K562 (cell line): ENCODE measurements around the gene PPP1R37. TPM values are rescaled to one million over a fixed set of nuclear protein-coding genes. Genes with fewer than 3 reads are reported as not detected.

Source experiments
- ATAC-seq: fragments of 200-7000 bp; cut with Tn5 transposase; 3 replicates; pipeline ENCODE4 v1.9.1; 2020; ENCODE audit warnings: moderate library complexity
- BruUV-seq: library from RNA; stranded (reverse); fragments of 400-500 nt; replicated peaks from 2 replicates; lab custom pipeline; 2021; lab: Mats Ljungman, UMichigan
- CTCF ChIA-PET: fragments of 300-600 bp; formaldehyde crosslinking; extraction: SDS; loops from one replicate; lab custom pipeline; 2021; ENCODE audit warnings: low intra/inter-chr PET ratio; lab: Yijun Ruan, JAX
- POLR2A ChIA-PET: fragments of 300-600, 350-650 bp; sonication (Branson Sonifier 250); formaldehyde crosslinking; extraction: SDS; loops from one replicate; lab custom pipeline; 2021; ENCODE audit warnings: antibody characterized with exemption, inconsistent platforms; lab: Yijun Ruan, JAX
- DNase-seq, 4 experiments: peaks; one replicate each; pipeline versions ENCODE4 v3.0.0 to v3.0.0-alpha.2; 2011 to 2018; ENCODE audit warnings: low spot score in 3 of 4, mixed read lengths in 3 of 4; ENCODE audit errors: extremely low read depth in 1 of 4
- FAIRE-seq: peaks from 2 replicates; lab custom pipeline; 2011; peaks lifted over from hg19 to GRCh38; lab: Jason Lieb, UNC
- H2AFZ ChIP-seq: 2 replicates; pipeline ENCODE4 v1.6.0; 2011; ENCODE audit warnings: low read depth, low read length, control low read depth, inconsistent platforms
- H3K27ac ChIP-seq: fragments of 200-600 bp; 3 replicates; pipeline ENCODE4 v1.8.0; 2011; ENCODE audit warnings: low read depth, mild to moderate bottlenecking, control low read depth, inconsistent platforms, low read length, moderate library complexity, mixed read lengths; ENCODE audit errors: extremely low read depth
- H3K27me3 ChIP-seq, 2 experiments: fragments of 300-600 bp in 1 of 2; 2 replicates in 1 of 2; 3 replicates in 1 of 2; pipeline versions ENCODE4 v1.6.0 to v1.8.0; 2011; ENCODE audit warnings: inconsistent platforms in 2 of 2, low read length in 2 of 2, mild to moderate bottlenecking in 1 of 2, mixed read lengths in 1 of 2, moderate library complexity in 1 of 2; ENCODE audit not compliant: control insufficient read depth in 2 of 2, insufficient read depth in 2 of 2
- H3K36me3 ChIP-seq: fragments of 300-600 bp; 3 replicates; pipeline ENCODE4 v1.8.0; 2011; ENCODE audit warnings: mild to moderate bottlenecking, low read length, inconsistent platforms; ENCODE audit not compliant: control insufficient read depth, insufficient read depth
- H3K4me1 ChIP-seq, 2 experiments: fragments of 200-600 bp in 1 of 2; replicated peaks in 1 of 2; 2 replicates in 1 of 2; 3 replicates in 1 of 2; pipeline versions ENCODE4 v1.5.1 to v1.8.0; 2011; ENCODE audit warnings: inconsistent platforms in 2 of 2, low read length in 2 of 2, mild to moderate bottlenecking in 1 of 2, mixed read lengths in 1 of 2, moderate library complexity in 1 of 2; ENCODE audit not compliant: control insufficient read depth in 2 of 2, insufficient read depth in 2 of 2
- H3K4me2 ChIP-seq: 2 replicates; pipeline ENCODE4 v1.6.1; 2011; ENCODE audit warnings: low read length, control low read depth, inconsistent platforms, mixed read lengths; ENCODE audit not compliant: insufficient read depth
- H3K4me3 ChIP-seq: fragments of 200-600 bp; sonication (generic), shearing (Covaris generic); 2 replicates; pipeline ENCODE4 v1.5.1; 2016; ENCODE audit warnings: control low read depth, inconsistent platforms
- H3K79me2 ChIP-seq: fragments of 200-600 bp; 3 replicates; pipeline ENCODE4 v1.8.0; 2011; ENCODE audit warnings: low read length, inconsistent platforms; ENCODE audit not compliant: control insufficient read depth, insufficient read depth
- H3K9ac ChIP-seq, 2 experiments: 2 replicates each; pipeline versions ENCODE4 v1.6.0 to v1.6.1; 2011; ENCODE audit warnings: low read depth in 2 of 2, low read length in 2 of 2, control low read depth in 1 of 2, inconsistent platforms in 1 of 2, mild to moderate bottlenecking in 1 of 2, mixed read lengths in 1 of 2; ENCODE audit not compliant: insufficient read depth in 1 of 2
- H3K9me1 ChIP-seq: one replicate; pipeline ENCODE4 v1.6.0; 2011; ENCODE audit warnings: inconsistent platforms, mild to moderate bottlenecking, low read length, moderate library complexity; ENCODE audit not compliant: control insufficient read depth, insufficient read depth
- H3K9me3 ChIP-seq: replicated peaks from 2 replicates; pipeline ENCODE4 v1.5.1; 2011; ENCODE audit warnings: low read depth, low read length, inconsistent platforms; ENCODE audit not compliant: control insufficient read depth, insufficient read depth
- H4K20me1 ChIP-seq: replicated peaks from 2 replicates; pipeline ENCODE4 v1.6.1; 2011; ENCODE audit warnings: low read length, inconsistent platforms, mixed read lengths; ENCODE audit not compliant: control insufficient read depth, insufficient read depth
- ARID2 ChIP-seq: fragments of 450-650 bp; IDR thresholded peaks from 2 replicates; pipeline ENCODE4 v1.6.1; 2017; ENCODE audit warnings: antibody characterized with exemption, mild to moderate bottlenecking
- DPF2 ChIP-seq: fragments of 450-650 bp; IDR thresholded peaks from 2 replicates; pipeline ENCODE4 v1.6.1; 2016
- HDAC1 ChIP-seq, 2 experiments: fragments of 450-650 bp; IDR thresholded peaks; 2 replicates each; pipeline ENCODE4 v1.6.1; 2016 to 2017; ENCODE audit warnings: inconsistent platforms in 1 of 2, mild to moderate bottlenecking in 1 of 2, moderate library complexity in 1 of 2
- HLTF ChIP-seq: fragments of 450-650 bp; IDR thresholded peaks from 2 replicates; pipeline ENCODE4 v1.6.1; 2016
- RAD51 ChIP-seq: fragments of 450-650 bp; IDR thresholded peaks from 2 replicates; pipeline ENCODE4 v1.7.1; 2016; ENCODE audit warnings: low read depth, mild to moderate bottlenecking, borderline replicate concordance
- SMAD4 ChIP-seq: fragments of 250-450 bp; sonication (Bioruptor Pico); conservative IDR thresholded peaks from 2 replicates; pipeline ENCODE4 v1.8.0; 2021; ENCODE audit warnings: inconsistent platforms, mild to moderate bottlenecking, moderate library complexity
- STAT5A ChIP-seq: IDR thresholded peaks from 2 replicates; pipeline ENCODE4 v1.6.1; 2012; ENCODE audit warnings: low read length, inconsistent platforms, borderline replicate concordance
- TEAD4 ChIP-seq, 2 experiments: sonication (generic) in 1 of 2; formaldehyde crosslinking in 1 of 2; IDR thresholded peaks; 2 replicates each; pipeline versions ENCODE4 v1.6.1 to v1.8.0; 2012 to 2022; ENCODE audit warnings: borderline replicate concordance in 1 of 2, inconsistent platforms in 1 of 2, low read length in 1 of 2, mild to moderate bottlenecking in 1 of 2, missing genetic modification reagents in 1 of 2
- TGIF2 ChIP-seq: sonication (generic); formaldehyde crosslinking; IDR thresholded peaks from 2 replicates; pipeline ENCODE4 v1.8.1; 2022; ENCODE audit warnings: mild to moderate bottlenecking, missing genetic modification reagents, moderate library complexity
- ZNF175 ChIP-seq: fragments of 200-800 bp; sonication (Bioruptor generic); IDR thresholded peaks from 2 replicates; pipeline ENCODE4 v1.6.1; 2016; ENCODE audit warnings: low read depth, mild to moderate bottlenecking, missing genetic modification characterization, missing compliant biosample characterization
- ZNF655 ChIP-seq: fragments of 250-450 bp; sonication (Bioruptor Pico); IDR thresholded peaks from 2 replicates; pipeline ENCODE4 v1.5.0; 2021
- ZNF764 ChIP-seq: fragments of 250-450 bp; sonication (Bioruptor Pico); IDR thresholded peaks from 2 replicates; pipeline ENCODE4 v1.4.0; 2020; ENCODE audit warnings: low read depth, mild to moderate bottlenecking, moderate library complexity
- WGBS: fragments of 100-300 bp; shearing (Covaris generic); methylation state at CpG from one replicate; pipeline ENCODE4 v1.1.6; 2016; ENCODE audit warnings: low coverage, mixed read lengths; ENCODE audit not compliant: insufficient coverage; ENCODE audit errors: missing lambda C conversion rate; 5-methylcytosine and 5-hydroxymethylcytosine counted together
- in situ Hi-C: fragments of 300-500 bp; cut with MboI; formaldehyde crosslinking; loops from 4 replicates; pipeline ENCODE4 v1.15.0; 2018; ENCODE audit warnings: inconsistent platforms, mixed read lengths
- intact Hi-C: fragments of 100-400 bp; cut with micrococcal nuclease; formaldehyde crosslinking; loops from 2 replicates; pipeline ENCODE4 v1.14.2; 2022
- polyA plus RNA-seq, 8 experiments: library from polyadenylated mRNA; depleted of rRNA in 4 of 8; stranded (reverse) in 5 of 8; unstranded in 3 of 8; fragments of >200 nt; fragmentation: Nextera tagmentation in 2 of 8; fragmentation: Illumina TruSeq in 1 of 8; extraction: Ambion mirVana in 2 of 8; extraction: Trizol in 1 of 8; gene quantifications; 2 replicates each; pipeline versions ENCODE4 v1.2.1 to v1.2.3, GENCODE V29; 2011 to 2014; ENCODE audit warnings: inconsistent platforms in 1 of 8, missing spikeins in 1 of 8
- total RNA-seq, 7 experiments: library from RNA; depleted of rRNA in 6 of 7; stranded (reverse); fragments of >200 nt in 6 of 7; fragmentation: Illumina TruSeq in 2 of 7; extraction: Trizol in 2 of 7; gene quantifications; 2 replicates each; pipeline versions ENCODE4 v1.2.1 to v1.2.3, GENCODE V29; 2011 to 2021; ENCODE audit warnings: low replicate concordance in 1 of 7
- TF ChIP-seq, protein P1 (sequence below), 2 experiments: fragments of 450-650 bp; formaldehyde crosslinking in 1 of 2; IDR thresholded peaks; 2 replicates each; pipeline versions ENCODE4 v1.4.0 to v1.6.1; 2014 to 2020; ENCODE audit warnings: mild to moderate bottlenecking in 2 of 2, borderline replicate concordance in 1 of 2, low read depth in 1 of 2

The PPP1R37 gene
- total and polyA plus RNA-seq, 9 of the 15 experiments (the other 6 are each of a cell fraction or from before 2014, with no cell fraction given), result 0.04 to 20.3 (median 7.3) TPM

GRCh38 chr19:45171211-45171623, 78.2 kb downstream of the PPP1R37 start:
- peak overlapping the region; percentile 67 for H2AFZ ChIP-seq
- peak; percentile 87 for FAIRE-seq
- H3K9ac ChIP-seq, result peak overlapping the region; percentile 53 to 54; a peak in 3 of 4 replicates
- 2% methylated on average over 7 of the region's 7 CpGs for WGBS
- no peaks in the 10 kb centered on the region for H3K9me1 ChIP-seq
- H4K20me1 ChIP-seq, result peaks cover 4% of the 10 kb centered on the region; the same call in 1 of the 2 replicates
- intact Hi-C loops (no loop called here), in situ Hi-C loops (no loop called here)
- H3K36me3 ChIP-seq, result no peaks in the 10 kb centered on the region
- peak overlapping the region; percentile 67 for H3K27ac ChIP-seq
- H3K79me2 ChIP-seq, result peaks cover 14% of the 10 kb centered on the region; the same call in 2 of the 3 replicates
- DNase-seq, result peak in 2 of 4 experiments; percentile 54 to 77
- no TSS peak for BruUV-seq
- H3K4me1 ChIP-seq, result peaks cover 41 to 47% of the 10 kb centered on the region in 2 experiments
- ChIA-PET POLR2A (interaction anchor here (0.6 to 2.2 kb wide), 5 partner anchors 10 to 403 kb away, joined by 3 to 8 read pairs (median 4); partner anchors contain the start of gene FOSB), CTCF (no interaction called here)
- ATAC-seq, result peak; percentile 76
- H3K27me3 ChIP-seq, result no peaks in the 10 kb centered on the region
- H3K9me3 ChIP-seq, result no peaks in the 10 kb centered on the region
- peak overlapping the region; percentile 54 for H3K4me2 ChIP-seq
- H3K4me3 ChIP-seq, result peak overlapping the region; percentile 10; the same call in 1 of the 2 replicates
- no peak for TF ChIP-seq TGIF2 (CRISPR knock-in tag)
- peak; percentile 13; the same call in 1 of the 2 replicates for TF ChIP-seq RAD51
- no peak for TF ChIP-seq ARID2
- no peak for TF ChIP-seq ZNF655 (CRISPR knock-in tag)
- no peak for TF ChIP-seq ZNF175 (CRISPR knock-in tag)
- TF ChIP-seq TEAD4 (IDR thresholded peaks at IDR 0.05; ENCODE audit: low read length), result peak; percentile 51; the same call in 1 of the 2 replicates
- no peak for TF ChIP-seq TEAD4 (CRISPR knock-in tag; IDR thresholded peaks at IDR 0.05; ENCODE audit: borderline replicate concordance)
- TF ChIP-seq HLTF, result no peak
- peak; percentile 73 for TF ChIP-seq SMAD4
- peak; percentile 71 for TF ChIP-seq DPF2
- TF ChIP-seq STAT5A, result peak; percentile 52; the same call in 1 of the 2 replicates
- peak in 1 of 2 experiments; percentile 71; a peak in 1 of 4 replicates for TF ChIP-seq HDAC1 (IDR thresholded peaks at IDR 0.05)
- TF ChIP-seq, protein P1, sequence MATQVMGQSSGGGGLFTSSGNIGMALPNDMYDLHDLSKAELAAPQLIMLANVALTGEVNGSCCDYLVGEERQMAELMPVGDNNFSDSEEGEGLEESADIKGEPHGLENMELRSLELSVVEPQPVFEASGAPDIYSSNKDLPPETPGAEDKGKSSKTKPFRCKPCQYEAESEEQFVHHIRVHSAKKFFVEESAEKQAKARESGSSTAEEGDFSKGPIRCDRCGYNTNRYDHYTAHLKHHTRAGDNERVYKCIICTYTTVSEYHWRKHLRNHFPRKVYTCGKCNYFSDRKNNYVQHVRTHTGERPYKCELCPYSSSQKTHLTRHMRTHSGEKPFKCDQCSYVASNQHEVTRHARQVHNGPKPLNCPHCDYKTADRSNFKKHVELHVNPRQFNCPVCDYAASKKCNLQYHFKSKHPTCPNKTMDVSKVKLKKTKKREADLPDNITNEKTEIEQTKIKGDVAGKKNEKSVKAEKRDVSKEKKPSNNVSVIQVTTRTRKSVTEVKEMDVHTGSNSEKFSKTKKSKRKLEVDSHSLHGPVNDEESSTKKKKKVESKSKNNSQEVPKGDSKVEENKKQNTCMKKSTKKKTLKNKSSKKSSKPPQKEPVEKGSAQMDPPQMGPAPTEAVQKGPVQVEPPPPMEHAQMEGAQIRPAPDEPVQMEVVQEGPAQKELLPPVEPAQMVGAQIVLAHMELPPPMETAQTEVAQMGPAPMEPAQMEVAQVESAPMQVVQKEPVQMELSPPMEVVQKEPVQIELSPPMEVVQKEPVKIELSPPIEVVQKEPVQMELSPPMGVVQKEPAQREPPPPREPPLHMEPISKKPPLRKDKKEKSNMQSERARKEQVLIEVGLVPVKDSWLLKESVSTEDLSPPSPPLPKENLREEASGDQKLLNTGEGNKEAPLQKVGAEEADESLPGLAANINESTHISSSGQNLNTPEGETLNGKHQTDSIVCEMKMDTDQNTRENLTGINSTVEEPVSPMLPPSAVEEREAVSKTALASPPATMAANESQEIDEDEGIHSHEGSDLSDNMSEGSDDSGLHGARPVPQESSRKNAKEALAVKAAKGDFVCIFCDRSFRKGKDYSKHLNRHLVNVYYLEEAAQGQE (IDR thresholded peaks at IDR 0.05; ENCODE audit: borderline replicate concordance), result 0 out of 2 replicates have a peak, but pooled peaks have one; percentile 3
- TF ChIP-seq, protein P1 (CRISPR knock-in tag; IDR thresholded peaks at IDR 0.05; ENCODE audit: low read depth), result no peak
- no peak for TF ChIP-seq ZNF764 (CRISPR knock-in tag)
